ENCODE results near the gene NLGN1.

DNA sequence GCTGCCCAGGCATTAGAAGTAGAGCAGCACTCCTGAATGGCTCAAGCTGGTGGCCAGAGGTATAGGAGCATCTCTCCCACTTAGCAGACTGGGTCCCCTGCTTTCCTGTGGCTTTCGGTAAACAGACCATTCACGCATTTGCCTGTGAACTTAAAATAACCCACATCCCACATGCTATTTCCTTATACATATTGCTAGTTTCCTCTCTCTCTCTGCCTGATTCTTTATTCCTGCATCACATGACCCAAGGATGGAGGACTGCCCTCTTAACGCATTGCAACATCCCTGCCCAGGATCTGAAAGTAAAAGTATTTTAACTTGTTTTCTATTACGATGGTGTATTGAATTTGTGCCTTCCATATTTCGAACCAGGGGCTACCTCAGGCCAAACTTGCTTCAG lies 43.4 kb upstream of the NLGN1 start:
- TF ChIP-seq ZNF335 (CRISPR knock-in tag; IDR thresholded peaks at IDR 0.05): no peak
- TF ChIP-seq, protein P1, sequence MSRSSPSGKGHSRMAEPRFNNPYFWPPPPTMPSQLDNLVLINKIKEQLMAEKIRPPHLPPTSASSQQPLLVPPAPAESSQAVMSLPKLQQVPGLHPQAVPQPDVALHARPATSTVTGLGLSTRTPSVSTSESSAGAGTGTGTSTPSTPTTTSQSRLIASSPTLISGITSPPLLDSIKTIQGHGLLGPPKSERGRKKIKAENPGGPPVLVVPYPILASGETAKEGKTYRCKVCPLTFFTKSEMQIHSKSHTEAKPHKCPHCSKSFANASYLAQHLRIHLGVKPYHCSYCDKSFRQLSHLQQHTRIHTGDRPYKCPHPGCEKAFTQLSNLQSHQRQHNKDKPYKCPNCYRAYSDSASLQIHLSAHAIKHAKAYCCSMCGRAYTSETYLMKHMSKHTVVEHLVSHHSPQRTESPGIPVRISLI (CRISPR knock-in tag; IDR thresholded peaks at IDR 0.05; ENCODE audit: borderline replicate concordance): no peak
- TF ChIP-seq, protein P2, sequence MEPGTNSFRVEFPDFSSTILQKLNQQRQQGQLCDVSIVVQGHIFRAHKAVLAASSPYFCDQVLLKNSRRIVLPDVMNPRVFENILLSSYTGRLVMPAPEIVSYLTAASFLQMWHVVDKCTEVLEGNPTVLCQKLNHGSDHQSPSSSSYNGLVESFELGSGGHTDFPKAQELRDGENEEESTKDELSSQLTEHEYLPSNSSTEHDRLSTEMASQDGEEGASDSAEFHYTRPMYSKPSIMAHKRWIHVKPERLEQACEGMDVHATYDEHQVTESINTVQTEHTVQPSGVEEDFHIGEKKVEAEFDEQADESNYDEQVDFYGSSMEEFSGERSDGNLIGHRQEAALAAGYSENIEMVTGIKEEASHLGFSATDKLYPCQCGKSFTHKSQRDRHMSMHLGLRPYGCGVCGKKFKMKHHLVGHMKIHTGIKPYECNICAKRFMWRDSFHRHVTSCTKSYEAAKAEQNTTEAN (CRISPR knock-in tag; conservative IDR thresholded peaks at IDR 0.05): no peak
- TF ChIP-seq SMC3 (IDR thresholded peaks at IDR 0.05; ENCODE audit: low read length): no peak
- TF ChIP-seq, protein P3, sequence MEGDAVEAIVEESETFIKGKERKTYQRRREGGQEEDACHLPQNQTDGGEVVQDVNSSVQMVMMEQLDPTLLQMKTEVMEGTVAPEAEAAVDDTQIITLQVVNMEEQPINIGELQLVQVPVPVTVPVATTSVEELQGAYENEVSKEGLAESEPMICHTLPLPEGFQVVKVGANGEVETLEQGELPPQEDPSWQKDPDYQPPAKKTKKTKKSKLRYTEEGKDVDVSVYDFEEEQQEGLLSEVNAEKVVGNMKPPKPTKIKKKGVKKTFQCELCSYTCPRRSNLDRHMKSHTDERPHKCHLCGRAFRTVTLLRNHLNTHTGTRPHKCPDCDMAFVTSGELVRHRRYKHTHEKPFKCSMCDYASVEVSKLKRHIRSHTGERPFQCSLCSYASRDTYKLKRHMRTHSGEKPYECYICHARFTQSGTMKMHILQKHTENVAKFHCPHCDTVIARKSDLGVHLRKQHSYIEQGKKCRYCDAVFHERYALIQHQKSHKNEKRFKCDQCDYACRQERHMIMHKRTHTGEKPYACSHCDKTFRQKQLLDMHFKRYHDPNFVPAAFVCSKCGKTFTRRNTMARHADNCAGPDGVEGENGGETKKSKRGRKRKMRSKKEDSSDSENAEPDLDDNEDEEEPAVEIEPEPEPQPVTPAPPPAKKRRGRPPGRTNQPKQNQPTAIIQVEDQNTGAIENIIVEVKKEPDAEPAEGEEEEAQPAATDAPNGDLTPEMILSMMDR (CRISPR knock-in tag; IDR thresholded peaks at IDR 0.05): no peak
- TF ChIP-seq STAT6 (CRISPR knock-in tag; IDR thresholded peaks at IDR 0.05; ENCODE audit: borderline replicate concordance): no peak
- TF ChIP-seq MLX (CRISPR knock-in tag; IDR thresholded peaks at IDR 0.05): no peak
- no peak for TF ChIP-seq ATF5 (CRISPR knock-in tag; IDR thresholded peaks at IDR 0.05; ENCODE audit: low read depth)
- TF ChIP-seq, protein P4, sequence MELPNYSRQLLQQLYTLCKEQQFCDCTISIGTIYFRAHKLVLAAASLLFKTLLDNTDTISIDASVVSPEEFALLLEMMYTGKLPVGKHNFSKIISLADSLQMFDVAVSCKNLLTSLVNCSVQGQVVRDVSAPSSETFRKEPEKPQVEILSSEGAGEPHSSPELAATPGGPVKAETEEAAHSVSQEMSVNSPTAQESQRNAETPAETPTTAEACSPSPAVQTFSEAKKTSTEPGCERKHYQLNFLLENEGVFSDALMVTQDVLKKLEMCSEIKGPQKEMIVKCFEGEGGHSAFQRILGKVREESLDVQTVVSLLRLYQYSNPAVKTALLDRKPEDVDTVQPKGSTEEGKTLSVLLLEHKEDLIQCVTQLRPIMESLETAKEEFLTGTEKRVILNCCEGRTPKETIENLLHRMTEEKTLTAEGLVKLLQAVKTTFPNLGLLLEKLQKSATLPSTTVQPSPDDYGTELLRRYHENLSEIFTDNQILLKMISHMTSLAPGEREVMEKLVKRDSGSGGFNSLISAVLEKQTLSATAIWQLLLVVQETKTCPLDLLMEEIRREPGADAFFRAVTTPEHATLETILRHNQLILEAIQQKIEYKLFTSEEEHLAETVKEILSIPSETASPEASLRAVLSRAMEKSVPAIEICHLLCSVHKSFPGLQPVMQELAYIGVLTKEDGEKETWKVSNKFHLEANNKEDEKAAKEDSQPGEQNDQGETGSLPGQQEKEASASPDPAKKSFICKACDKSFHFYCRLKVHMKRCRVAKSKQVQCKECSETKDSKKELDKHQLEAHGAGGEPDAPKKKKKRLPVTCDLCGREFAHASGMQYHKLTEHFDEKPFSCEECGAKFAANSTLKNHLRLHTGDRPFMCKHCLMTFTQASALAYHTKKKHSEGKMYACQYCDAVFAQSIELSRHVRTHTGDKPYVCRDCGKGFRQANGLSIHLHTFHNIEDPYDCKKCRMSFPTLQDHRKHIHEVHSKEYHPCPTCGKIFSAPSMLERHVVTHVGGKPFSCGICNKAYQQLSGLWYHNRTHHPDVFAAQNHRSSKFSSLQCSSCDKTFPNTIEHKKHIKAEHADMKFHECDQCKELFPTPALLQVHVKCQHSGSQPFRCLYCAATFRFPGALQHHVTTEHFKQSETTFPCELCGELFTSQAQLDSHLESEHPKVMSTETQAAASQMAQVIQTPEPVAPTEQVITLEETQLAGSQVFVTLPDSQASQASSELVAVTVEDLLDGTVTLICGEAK (IDR thresholded peaks at IDR 0.05): no peak
- TF ChIP-seq, protein P4 (CRISPR knock-in tag; IDR thresholded peaks at IDR 0.05): no peak
- TF ChIP-seq NFATC3 (CRISPR knock-in tag; IDR thresholded peaks at IDR 0.05): no peak
- no peak for TF ChIP-seq RAD51 (IDR thresholded peaks at IDR 0.05; ENCODE audit: borderline replicate concordance)
